ENCODE results near the gene SUPT6H. TPM values are rescaled to one million over a fixed set of nuclear protein-coding genes. Genes with fewer than 3 reads are reported as not detected.

The SUPT6H gene
- total and polyA plus RNA-seq, 9 of the 15 experiments (the other 6 are each of a cell fraction or from before 2014, with no cell fraction given) = 1.7 to 77.7 (median 49.2) TPM

- TF ChIP-seq PBX2 (CRISPR knock-in tag; IDR thresholded peaks at IDR 0.05; ENCODE audit: low read depth) = no peak
- no peak for TF ChIP-seq PBX2 (tag; conservative IDR thresholded peaks at IDR 0.05; ENCODE audit: low read depth)
- TF ChIP-seq CCNT2 (IDR thresholded peaks at IDR 0.05; ENCODE audit: borderline replicate concordance, extremely low read depth, insufficient read length, low read depth, low read length) = peak; percentile 95
- no peak for TF ChIP-seq TSC22D4 (tag; IDR thresholded peaks at IDR 0.05)
- TF ChIP-seq NCOA2 (IDR thresholded peaks at IDR 0.05; ENCODE audit: partially characterized antibody in 2 of 2) = no peak
- no peak for TF ChIP-seq CLOCK (CRISPR knock-in tag; IDR thresholded peaks at IDR 0.05; ENCODE audit: borderline replicate concordance)
- TF ChIP-seq CBX1 (IDR thresholded peaks at IDR 0.05; ENCODE audit: low read depth) = no peak
- no peak for TF ChIP-seq NR2C2 (CRISPR knock-in tag; IDR thresholded peaks at IDR 0.05)
- no peak for TF ChIP-seq NR2C2 (tag; IDR thresholded peaks at IDR 0.05)
- no peak for TF ChIP-seq BACH1 (tag; IDR thresholded peaks at IDR 0.05)
- no peak for TF ChIP-seq FOXA3 (CRISPR knock-in tag; conservative IDR thresholded peaks at IDR 0.05 in 1 of 2, IDR thresholded peaks at IDR 0.05 in 1 of 2)
- TF ChIP-seq GATAD2A (IDR thresholded peaks at IDR 0.05) = peak; percentile 45; the same call in 1 of the 2 replicates
- no peak for TF ChIP-seq GABPB2 (CRISPR knock-in tag; conservative IDR thresholded peaks at IDR 0.05)
- no peak for TF ChIP-seq HEY1 (CRISPR knock-in tag; IDR thresholded peaks at IDR 0.05; ENCODE audit: borderline replicate concordance)
- TF ChIP-seq POLR2A (conservative IDR thresholded peaks at IDR 0.05) = peak; percentile 89
- TF ChIP-seq ZNF175 (CRISPR knock-in tag; IDR thresholded peaks at IDR 0.05; ENCODE audit: low read depth) = no peak
- peak; percentile 61; the same call in 1 of the 2 replicates for TF ChIP-seq ATF4 (CRISPR knock-in tag; IDR thresholded peaks at IDR 0.05)
- TF ChIP-seq SMAD4 (CRISPR knock-in tag; conservative IDR thresholded peaks at IDR 0.05) = peak; percentile 63
- TF ChIP-seq HOMEZ (CRISPR knock-in tag; IDR thresholded peaks at IDR 0.05) = no peak
- no peak for TF ChIP-seq TAF9B (IDR thresholded peaks at IDR 0.05; ENCODE audit: partially characterized antibody)
- TF ChIP-seq TFAM (CRISPR knock-in tag; conservative IDR thresholded peaks at IDR 0.05) = no peak
Observed at GRCh38 chr17:28644787-28645575, 17.0 kb upstream of the SUPT6H start, which contains the start of gene BLTP2 (continued).

Measured in K562 (cell line).